Measurements from ENCODE around the gene SLC35F3. TPM values are rescaled to one million over a fixed set of nuclear protein-coding genes. Genes with fewer than 3 reads are reported as not detected.

Gene SLC35F3
- total RNA-seq, 1 experiment from 2014 or later: 19.1 TPM

- no peaks in the 10 kb centered on the region for H3K9me3 ChIP-seq (ENCODE audit: control insufficient read depth, insufficient read depth, low read depth, low read length)
- ATAC-seq: no peak
- H3K4me1 ChIP-seq (ENCODE audit: control insufficient read depth, insufficient read depth, low read length): peaks cover 10% of the 10 kb centered on the region
- CTCF ChIA-PET: no interaction called here
- POLR2A ChIA-PET: no interaction called here
- H3K27ac ChIP-seq (ENCODE audit: low read length): no peak overlapping the region
- DNase-seq (ENCODE audit: low read depth, low spot score): no peak
- H3K4me3 ChIP-seq (ENCODE audit: low read depth in 2 of 2, low read length in 2 of 2): no peak overlapping the region
- no peaks in the 10 kb centered on the region for H3K27me3 ChIP-seq (ENCODE audit: control insufficient read depth, insufficient read depth, low read length)
- intact Hi-C loops (cut with micrococcal nuclease; ENCODE audit: unreplicated experiment): no loop called here
- no TSS peak for BruUV-seq (replicated peaks)
- in situ Hi-C loops (cut with HindIII; ENCODE audit: low pct_unique_long_range_greater_than_20kb, low sequenced_read_pairs): no loop called here
- TF ChIP-seq REST (IDR thresholded peaks at IDR 0.05; ENCODE audit: insufficient read depth in 1 of 2, low read depth in 2 of 2, low read length in 1 of 2) (no peak), POLR2AphosphoS5 (IDR thresholded peaks at IDR 0.05; ENCODE audit: low read depth, low read length) (no peak), TCF7L2 (IDR thresholded peaks at IDR 0.05; ENCODE audit: low read depth, low read length) (no peak), SIN3A (IDR thresholded peaks at IDR 0.05; ENCODE audit: borderline replicate concordance, insufficient read depth, low read depth, low read length) (no peak), CTCF (IDR thresholded peaks at IDR 0.05) (no peak)
- no peaks in the 10 kb centered on the region; the same call in 1 of the 2 replicates for H3K36me3 ChIP-seq (ENCODE audit: control insufficient read depth, insufficient read depth, low read length)
Observed at GRCh38 chr1:233998456-233998855, 94.0 kb downstream of the SLC35F3 start.

- DNase-seq (ENCODE audit: low read depth, low spot score) (no peak), ATAC-seq (no peak)
Observed at GRCh38 chr1:233998891-233999290, 94.4 kb downstream of the SLC35F3 start.

More at GRCh38 chr1:233998891-233999290, 94.4 kb downstream of the SLC35F3 start:
- H3K9me3 ChIP-seq (ENCODE audit: control insufficient read depth, insufficient read depth, low read depth, low read length): no peaks in the 10 kb centered on the region
- no peak overlapping the region for H3K27ac ChIP-seq (ENCODE audit: low read length)
- H3K27me3 ChIP-seq (ENCODE audit: control insufficient read depth, insufficient read depth, low read length): no peaks in the 10 kb centered on the region
- H3K4me3 ChIP-seq (ENCODE audit: low read depth in 2 of 2, low read length in 2 of 2): no peak overlapping the region
- intact Hi-C loops (cut with micrococcal nuclease; ENCODE audit: unreplicated experiment): no loop called here
- no TSS peak for BruUV-seq (replicated peaks)
- no peak for TF ChIP-seq REST (IDR thresholded peaks at IDR 0.05; ENCODE audit: insufficient read depth in 1 of 2, low read depth in 2 of 2, low read length in 1 of 2)
- no peak for TF ChIP-seq POLR2AphosphoS5 (IDR thresholded peaks at IDR 0.05; ENCODE audit: low read depth, low read length)
- TF ChIP-seq TCF7L2 (IDR thresholded peaks at IDR 0.05; ENCODE audit: low read depth, low read length): no peak
- no peak for TF ChIP-seq SIN3A (IDR thresholded peaks at IDR 0.05; ENCODE audit: borderline replicate concordance, insufficient read depth, low read depth, low read length)
- TF ChIP-seq CTCF (IDR thresholded peaks at IDR 0.05): no peak
- POLR2A ChIA-PET: no interaction called here
- CTCF ChIA-PET: no interaction called here
- peaks cover 7% of the 10 kb centered on the region for H3K4me1 ChIP-seq (ENCODE audit: control insufficient read depth, insufficient read depth, low read length)
- in situ Hi-C loops (cut with HindIII; ENCODE audit: low pct_unique_long_range_greater_than_20kb, low sequenced_read_pairs): no loop called here
- no peaks in the 10 kb centered on the region; the same call in 1 of the 2 replicates for H3K36me3 ChIP-seq (ENCODE audit: control insufficient read depth, insufficient read depth, low read length)
